HEK293 (cell line): ENCODE results near the gene NANP.

Experiments
- ZBTB49 ChIP-seq: fragments of 450-650 bp; formaldehyde crosslinking; IDR thresholded peaks from 2 replicates; pipeline ENCODE4 v1.5.1; 2016; ENCODE audit warnings: missing biosample characterization, missing genetic modification characterization, low read depth
- ZNF10 ChIP-seq: fragments of 450-650 bp; formaldehyde crosslinking; IDR thresholded peaks from 2 replicates; pipeline ENCODE4 v1.5.1; 2017; ENCODE audit warnings: missing biosample characterization, missing genetic modification characterization
- ZNF777 ChIP-seq: fragments of 450-650 bp; formaldehyde crosslinking; IDR thresholded peaks from 2 replicates; pipeline ENCODE4 v1.5.1; 2017; ENCODE audit warnings: missing biosample characterization, missing genetic modification characterization, borderline replicate concordance
- TF ChIP-seq, protein P1 (sequence below): fragments of 450-650 bp; formaldehyde crosslinking; IDR thresholded peaks from 2 replicates; pipeline ENCODE4 v1.5.1; 2016; ENCODE audit warnings: missing biosample characterization, missing genetic modification characterization
- TF ChIP-seq, protein P2 (sequence below): fragments of 450-650 bp; formaldehyde crosslinking; IDR thresholded peaks from 2 replicates; pipeline ENCODE4 v1.5.1; 2017; ENCODE audit warnings: missing biosample characterization, missing genetic modification characterization

- TF ChIP-seq, protein P1, sequence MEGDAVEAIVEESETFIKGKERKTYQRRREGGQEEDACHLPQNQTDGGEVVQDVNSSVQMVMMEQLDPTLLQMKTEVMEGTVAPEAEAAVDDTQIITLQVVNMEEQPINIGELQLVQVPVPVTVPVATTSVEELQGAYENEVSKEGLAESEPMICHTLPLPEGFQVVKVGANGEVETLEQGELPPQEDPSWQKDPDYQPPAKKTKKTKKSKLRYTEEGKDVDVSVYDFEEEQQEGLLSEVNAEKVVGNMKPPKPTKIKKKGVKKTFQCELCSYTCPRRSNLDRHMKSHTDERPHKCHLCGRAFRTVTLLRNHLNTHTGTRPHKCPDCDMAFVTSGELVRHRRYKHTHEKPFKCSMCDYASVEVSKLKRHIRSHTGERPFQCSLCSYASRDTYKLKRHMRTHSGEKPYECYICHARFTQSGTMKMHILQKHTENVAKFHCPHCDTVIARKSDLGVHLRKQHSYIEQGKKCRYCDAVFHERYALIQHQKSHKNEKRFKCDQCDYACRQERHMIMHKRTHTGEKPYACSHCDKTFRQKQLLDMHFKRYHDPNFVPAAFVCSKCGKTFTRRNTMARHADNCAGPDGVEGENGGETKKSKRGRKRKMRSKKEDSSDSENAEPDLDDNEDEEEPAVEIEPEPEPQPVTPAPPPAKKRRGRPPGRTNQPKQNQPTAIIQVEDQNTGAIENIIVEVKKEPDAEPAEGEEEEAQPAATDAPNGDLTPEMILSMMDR (tag by site-specific recombination): no peak
- no peak for TF ChIP-seq ZBTB49
- TF ChIP-seq ZNF777 (tag by site-specific recombination): no peak
- TF ChIP-seq, protein P2, sequence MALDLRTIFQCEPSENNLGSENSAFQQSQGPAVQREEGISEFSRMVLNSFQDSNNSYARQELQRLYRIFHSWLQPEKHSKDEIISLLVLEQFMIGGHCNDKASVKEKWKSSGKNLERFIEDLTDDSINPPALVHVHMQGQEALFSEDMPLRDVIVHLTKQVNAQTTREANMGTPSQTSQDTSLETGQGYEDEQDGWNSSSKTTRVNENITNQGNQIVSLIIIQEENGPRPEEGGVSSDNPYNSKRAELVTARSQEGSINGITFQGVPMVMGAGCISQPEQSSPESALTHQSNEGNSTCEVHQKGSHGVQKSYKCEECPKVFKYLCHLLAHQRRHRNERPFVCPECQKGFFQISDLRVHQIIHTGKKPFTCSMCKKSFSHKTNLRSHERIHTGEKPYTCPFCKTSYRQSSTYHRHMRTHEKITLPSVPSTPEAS (tag by site-specific recombination): no peak
- no peak for TF ChIP-seq ZNF10
Observed at GRCh38 chr20:25619514-25619913, 4.3 kb downstream of the NANP start.
